ENCODE measurements around the gene CAPN5.
A peak's percentile ranks its signal among the peaks of the same experiment; 100 is the strongest.

Gene CAPN5

DNA sequence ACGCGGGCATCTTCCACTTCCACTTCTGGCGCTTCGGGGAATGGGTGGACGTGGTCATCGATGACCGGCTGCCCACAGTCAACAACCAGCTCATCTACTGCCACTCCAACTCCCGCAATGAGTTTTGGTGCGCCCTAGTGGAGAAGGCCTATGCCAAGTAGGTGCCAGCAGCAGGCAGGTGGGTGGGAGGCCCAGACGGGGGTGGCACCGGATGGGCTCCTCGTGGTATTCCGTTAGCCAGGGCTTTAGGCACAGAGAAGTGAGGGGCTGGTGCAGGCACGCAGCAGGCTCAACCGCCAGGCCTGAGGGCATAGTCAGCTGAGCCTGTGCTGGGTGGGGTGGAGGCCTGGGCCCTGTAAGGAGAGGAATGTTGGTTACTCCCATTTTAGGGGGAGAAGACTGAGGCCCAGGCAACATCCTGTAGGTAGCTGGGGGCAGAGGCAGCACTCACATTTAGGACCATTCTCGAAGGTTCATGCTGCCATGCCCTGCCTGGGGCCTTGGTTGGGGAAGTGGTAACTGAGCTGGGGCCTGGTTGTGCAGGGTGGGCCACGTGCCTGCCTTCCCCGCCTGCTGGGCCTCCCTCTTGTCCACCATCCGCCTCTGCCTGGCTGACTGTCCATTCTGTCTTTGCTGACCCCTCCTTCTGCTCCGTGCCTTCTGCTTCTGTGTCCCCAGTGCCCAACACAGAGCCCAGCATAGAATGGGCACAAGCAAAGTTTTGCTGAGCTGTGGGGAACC is 46.0 kb downstream of the CAPN5 start:
- FAIRE-seq (no peak), DNase-seq (ENCODE audit: extremely low spot score, insufficient read length, low read depth) (no peak)

DNA sequence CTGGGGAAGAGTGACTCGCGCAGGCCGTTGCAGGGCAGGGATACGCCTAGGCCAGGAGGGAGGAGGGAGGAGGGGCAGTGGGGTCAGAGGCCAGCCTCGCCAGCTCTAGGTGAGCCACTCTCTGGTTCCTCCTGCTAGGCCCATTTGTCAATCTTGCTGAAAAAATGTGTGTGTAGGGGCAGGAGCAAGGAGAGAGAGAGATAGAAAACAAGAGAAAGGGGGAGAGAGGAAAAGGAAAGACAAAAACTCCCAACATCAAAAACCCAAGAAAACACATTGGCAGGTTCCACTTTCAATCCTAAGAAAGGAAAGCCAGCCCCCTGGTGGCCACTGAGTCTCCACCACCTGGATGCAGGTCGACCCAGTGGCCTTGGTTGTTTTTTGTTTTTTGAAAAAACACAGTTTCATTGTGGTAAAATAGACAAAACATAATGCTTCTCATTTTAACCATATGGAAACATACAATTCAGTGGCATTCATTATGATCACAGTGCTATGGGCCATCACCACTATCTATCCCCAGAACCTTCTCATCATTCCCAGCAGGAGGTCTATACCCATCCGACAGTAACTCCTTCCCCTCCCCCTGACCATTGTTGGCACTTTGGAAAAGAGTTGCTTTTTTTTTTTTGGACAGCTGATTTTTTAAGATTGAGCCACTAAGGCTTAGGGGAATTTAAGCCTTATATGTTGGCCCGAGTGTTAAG is 46.8 kb downstream of the CAPN5 start:
- DNase-seq (ENCODE audit: extremely low spot score, insufficient read length, low read depth) (peak; percentile 25), FAIRE-seq (peak; percentile 18)

DNA sequence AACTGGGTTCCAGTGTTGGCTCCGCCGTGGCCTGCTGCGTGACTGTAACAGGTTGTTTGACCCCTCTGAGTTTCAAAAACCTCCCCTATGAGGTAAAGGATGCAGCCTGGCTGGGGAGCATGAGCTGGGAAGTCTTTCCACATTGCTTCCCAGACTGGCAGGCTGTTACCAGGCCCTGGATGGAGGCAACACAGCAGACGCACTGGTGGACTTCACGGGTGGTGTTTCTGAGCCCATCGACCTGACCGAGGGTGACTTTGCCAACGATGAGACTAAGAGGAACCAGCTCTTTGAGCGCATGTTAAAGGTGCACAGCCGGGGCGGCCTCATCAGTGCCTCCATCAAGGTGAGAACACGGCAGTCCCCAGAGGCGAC is 47.3 kb downstream of the CAPN5 start:
- DNase-seq (ENCODE audit: extremely low spot score, insufficient read length, low read depth) (no peak), FAIRE-seq (no peak)

DNA sequence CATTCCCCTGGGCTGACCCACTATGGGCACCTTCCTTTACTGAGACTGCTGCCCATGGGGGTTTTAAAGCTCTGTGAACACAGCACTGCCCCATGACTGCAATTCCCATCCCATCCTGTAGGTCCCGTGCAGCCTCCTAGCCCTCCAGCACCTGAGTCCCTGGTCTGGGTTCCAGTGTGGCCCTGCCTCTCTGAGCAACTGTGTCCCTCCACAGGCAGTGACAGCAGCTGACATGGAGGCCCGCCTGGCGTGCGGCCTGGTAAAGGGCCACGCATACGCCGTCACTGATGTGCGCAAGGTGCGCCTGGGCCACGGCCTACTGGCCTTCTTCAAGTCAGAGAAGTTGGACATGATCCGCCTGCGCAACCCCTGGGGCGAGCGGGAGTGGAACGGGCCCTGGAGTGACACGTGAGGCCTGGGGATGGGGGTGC is 48.4 kb downstream of the CAPN5 start:
- FAIRE-seq (no peak), DNase-seq (ENCODE audit: extremely low spot score, insufficient read length, low read depth) (no peak)

DNA sequence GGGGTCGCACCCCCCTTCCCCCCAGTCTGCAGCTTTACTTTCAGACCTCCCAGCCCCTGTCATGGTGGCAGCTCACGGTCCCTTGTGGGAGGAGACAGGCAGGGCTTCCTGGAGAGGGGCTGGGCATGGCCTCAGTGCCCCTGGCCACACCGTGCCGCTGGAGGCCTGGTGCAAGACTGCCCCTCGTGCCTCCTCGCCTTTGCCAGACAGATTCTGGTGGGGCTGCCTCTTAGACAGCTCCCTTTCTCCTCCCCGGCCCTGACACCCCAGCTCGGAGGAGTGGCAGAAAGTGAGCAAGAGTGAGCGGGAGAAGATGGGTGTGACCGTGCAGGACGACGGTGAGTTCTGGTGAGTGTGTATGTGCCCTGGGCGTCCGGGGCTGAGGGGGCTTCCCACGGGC is 49.2 kb downstream of the CAPN5 start:
- DNase-seq (ENCODE audit: extremely low spot score, insufficient read length, low read depth) (no peak), FAIRE-seq (no peak)

DNA sequence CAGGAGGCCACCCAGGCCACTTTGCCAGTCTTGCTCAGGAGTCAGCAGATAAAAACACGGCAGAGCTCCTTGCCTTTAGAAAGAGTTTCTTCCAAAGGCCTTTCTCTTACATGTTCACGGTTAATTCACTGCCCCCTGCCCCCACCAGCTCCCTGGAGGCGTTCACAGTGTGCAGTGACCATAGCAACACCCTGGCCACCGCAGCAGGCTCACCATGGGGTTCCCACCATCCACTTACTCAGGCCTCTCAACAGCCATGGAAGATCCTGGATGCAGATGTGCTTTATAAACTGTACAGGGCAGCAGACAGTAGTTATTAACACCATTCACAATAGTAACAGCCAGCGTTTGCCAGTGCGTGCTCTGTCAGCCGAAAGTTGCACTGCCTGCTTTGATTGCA is 50.7 kb downstream of the CAPN5 start:
- DNase-seq (ENCODE audit: extremely low spot score, insufficient read length, low read depth) (no peak), FAIRE-seq (no peak)

DNA sequence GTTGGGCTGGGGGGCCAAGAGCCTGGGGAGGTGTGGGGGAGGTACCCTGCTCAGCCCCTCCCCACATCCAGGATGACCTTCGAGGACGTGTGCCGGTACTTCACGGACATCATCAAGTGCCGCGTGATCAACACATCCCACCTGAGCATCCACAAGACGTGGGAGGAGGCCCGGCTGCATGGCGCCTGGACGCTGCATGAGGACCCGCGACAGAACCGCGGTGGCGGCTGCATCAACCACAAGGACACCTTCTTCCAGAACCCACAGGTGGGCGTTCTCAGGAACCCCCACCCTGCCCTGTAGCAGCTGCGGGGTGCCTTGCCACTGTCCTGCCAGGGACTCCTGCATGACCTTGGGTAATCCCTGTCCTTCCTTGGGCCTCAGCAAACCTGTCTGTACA is 51.3 kb downstream of the CAPN5 start:
- FAIRE-seq (no peak), DNase-seq (ENCODE audit: extremely low spot score, insufficient read length, low read depth) (no peak)

DNA sequence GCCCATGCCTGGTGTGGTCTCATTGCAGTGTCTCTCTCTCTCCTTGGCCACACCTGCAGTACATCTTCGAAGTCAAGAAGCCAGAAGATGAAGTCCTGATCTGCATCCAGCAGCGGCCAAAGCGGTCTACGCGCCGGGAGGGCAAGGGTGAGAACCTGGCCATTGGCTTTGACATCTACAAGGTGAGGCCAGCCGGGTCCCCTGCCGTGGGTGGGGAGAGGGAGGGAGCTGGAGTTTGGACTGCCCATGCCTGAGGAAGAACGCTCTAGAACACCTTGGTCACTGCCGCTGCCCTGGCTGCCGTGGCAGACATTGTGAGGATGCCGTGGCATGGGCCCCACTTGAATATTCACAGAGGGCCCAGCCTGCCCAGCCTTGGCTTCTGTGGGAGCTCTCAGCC is 52.2 kb downstream of the CAPN5 start:
- DNase-seq (ENCODE audit: extremely low spot score, insufficient read length, low read depth) (no peak), FAIRE-seq (no peak)

DNA sequence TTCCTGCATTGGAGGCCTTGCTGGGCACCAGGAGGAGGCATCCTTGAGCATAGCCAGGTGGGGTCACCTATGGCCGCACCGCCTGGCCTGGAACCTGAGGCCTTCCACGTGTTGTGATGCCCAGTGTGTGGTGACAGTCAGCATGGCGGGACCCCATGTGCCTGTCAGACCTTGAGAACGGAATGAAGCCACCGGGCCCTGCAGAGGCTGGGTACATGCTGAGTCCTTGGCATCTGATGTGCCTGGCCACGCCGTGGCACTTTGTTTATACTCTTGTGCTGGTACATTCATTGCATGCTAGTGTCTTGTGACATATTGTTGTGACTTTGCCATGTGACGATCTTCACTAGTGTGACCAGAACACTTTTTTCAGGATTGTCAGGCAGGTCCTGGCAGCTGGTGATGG is 52.8 kb downstream of the CAPN5 start:
- no peak for DNase-seq (ENCODE audit: extremely low spot score, insufficient read length, low read depth)
- FAIRE-seq = no peak

DNA sequence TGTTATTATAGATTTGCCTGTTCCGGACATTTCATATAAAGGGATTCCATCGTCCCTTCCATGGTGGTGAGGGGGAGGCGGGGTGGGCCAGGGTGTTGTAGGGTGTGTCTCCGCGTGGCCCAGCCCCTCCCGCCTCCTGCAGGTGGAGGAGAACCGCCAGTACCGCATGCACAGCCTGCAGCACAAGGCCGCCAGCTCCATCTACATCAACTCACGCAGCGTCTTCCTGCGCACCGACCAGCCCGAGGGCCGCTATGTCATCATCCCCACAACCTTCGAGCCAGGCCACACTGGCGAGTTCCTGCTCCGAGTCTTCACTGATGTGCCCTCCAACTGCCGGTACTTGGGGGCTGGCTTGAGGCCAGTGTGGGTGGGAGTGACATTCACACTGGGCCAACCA is 53.8 kb downstream of the CAPN5 start:
- FAIRE-seq (no peak), DNase-seq (ENCODE audit: extremely low spot score, insufficient read length, low read depth) (no peak)

DNA sequence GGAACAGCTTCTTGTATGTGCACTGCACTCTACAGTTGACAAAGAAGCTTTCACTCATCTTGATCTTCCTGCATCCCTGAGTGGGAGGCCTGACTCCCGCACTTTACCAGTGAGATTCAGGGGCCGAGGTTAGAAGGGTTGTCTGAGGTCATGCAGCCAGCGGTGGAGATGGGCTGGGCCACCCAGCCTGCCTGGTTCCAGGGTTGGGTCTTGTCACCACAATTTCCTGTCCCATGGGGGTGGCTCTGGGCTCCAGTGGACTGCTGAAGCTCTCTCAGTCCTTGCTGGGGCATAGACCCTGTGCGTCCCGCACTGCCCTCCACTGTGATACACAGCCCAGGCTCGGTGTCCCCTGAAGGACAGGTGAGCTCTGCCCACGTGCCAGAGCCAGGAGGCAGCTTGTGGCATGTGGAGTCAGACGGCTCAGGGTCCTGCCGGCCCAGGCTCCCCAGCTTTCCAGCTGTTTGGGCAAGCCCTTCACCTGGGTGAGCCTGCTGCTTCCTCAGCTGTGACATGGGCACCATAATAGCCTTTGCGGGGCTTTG is 54.4 kb downstream of the CAPN5 start:
- DNase-seq (ENCODE audit: extremely low spot score, insufficient read length, low read depth) = no peak
- FAIRE-seq = no peak

DNA sequence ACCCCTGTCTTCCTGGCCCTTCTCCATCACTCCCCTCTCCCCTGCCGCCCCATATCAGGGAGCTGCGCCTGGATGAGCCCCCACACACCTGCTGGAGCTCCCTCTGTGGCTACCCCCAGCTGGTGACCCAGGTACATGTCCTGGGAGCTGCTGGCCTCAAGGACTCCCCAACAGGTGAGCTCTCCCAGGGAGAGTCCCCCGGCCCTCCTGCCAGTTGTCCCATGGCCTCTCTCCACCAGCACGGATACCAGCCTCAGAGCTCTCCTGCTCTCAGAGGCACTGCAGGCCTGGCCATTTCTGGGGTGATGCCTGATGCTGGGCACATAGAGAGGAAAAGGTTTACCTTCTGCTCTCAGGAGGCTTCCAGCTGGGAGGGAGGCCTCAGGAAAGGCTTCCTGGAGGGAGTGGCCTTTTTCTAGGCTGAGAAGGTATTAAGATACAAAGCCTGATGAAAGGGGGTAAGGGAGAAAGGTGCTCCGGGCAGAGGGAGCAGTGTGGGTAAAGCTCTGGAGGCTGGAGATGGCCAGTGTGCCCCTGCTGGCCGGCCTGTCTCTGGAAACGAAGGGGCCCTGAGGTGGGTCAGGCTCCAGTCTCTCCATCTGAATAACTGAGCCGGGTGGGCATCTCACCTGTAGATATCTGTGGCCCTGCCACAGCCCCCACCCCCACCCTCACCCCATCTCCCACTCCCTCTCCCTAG is 55.3 kb downstream of the CAPN5 start:
- FAIRE-seq (no peak), DNase-seq (ENCODE audit: extremely low spot score, insufficient read length, low read depth) (no peak)

DNA sequence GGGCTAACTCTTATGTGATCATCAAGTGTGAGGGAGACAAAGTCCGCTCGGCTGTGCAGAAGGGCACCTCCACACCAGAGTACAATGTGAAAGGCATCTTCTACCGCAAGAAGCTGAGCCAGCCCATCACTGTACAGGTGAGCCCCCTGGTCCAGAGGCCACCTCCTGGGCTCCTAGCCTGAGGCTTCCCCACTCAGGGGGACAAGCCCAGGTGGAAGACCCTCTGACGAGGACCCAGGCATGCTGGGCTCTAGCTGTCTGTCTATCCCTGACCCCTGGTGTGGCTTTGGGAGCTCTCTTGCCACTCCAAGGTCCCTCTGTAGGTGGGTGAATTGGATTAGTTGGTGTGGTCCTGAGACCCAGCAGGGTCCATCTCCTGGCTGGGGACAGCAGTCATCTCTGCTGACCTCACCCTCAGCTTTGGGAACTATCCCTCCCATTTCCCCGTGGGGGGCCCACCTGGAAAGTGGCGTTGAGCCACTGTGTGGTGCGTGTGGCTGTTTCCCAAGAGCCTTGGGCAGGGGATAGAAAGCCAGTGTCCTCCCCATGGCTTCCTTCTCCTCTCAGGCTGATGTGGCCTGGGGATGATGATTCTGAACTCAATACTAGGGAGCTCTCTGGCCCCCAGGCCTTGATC is 55.9 kb downstream of the CAPN5 start:
- DNase-seq (ENCODE audit: extremely low spot score, insufficient read length, low read depth) (no peak), FAIRE-seq (no peak)

DNA sequence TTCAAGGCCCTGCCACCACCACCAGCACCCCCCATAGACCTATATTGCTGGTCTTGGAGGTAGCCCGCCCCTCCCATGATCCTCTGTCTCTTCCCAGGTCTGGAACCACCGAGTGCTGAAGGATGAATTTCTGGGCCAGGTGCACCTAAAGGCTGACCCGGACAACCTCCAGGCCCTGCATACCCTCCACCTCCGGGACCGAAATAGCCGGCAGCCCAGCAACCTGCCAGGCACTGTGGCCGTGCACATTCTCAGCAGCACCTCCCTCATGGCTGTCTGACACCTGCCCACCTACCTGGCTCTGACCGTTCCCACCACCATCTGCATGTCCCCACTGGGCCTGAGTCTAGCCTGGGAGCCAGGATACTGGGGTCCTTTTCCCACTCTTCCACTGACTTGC is 56.8 kb downstream of the CAPN5 start:
- no peak for DNase-seq (ENCODE audit: extremely low spot score, insufficient read length, low read depth)
- FAIRE-seq = no peak

DNA sequence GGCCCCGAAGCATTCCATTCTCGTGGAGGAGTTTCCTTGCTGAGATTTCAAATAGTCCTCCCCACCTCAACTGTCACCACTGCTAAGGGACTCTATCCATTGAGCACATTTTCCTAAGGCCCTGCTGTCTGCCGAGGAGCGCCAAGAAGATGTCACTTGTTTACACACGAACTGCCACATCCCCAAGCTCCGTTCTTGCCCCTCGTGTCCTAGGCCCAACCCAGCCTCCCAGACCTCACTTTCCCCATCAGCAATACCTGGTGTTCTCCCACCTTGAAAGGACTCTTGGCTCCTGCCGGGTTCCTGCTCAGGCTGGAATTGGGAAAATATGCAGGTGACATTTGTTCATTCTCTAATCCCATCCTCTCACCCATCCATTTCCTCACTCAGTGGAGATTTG is 57.3 kb downstream of the CAPN5 start:
- DNase-seq (ENCODE audit: extremely low spot score, insufficient read length, low read depth) (no peak), FAIRE-seq (no peak)

DNA sequence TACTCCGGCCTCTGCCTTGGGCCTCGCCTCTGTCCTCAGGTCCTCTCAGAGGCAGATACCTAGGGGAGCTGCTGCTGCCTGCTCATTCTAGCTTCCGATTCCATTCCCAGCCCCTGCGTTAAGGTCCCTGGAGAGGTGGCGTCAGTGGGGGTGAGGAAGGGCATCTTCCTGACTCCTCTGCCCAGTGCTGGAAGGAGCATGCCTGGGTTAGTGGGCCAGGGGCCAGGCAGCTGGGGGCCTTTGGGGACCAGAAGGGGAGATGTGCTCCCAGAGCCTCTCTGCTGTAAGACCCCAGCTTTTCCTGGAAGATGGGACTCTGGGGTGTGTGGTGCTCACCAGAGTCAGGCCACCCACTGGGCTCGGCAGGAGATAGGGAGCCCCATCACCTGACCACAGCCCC is 57.7 kb downstream of the CAPN5 start:
- FAIRE-seq (no peak), DNase-seq (ENCODE audit: extremely low spot score, insufficient read length, low read depth) (no peak)

DNA sequence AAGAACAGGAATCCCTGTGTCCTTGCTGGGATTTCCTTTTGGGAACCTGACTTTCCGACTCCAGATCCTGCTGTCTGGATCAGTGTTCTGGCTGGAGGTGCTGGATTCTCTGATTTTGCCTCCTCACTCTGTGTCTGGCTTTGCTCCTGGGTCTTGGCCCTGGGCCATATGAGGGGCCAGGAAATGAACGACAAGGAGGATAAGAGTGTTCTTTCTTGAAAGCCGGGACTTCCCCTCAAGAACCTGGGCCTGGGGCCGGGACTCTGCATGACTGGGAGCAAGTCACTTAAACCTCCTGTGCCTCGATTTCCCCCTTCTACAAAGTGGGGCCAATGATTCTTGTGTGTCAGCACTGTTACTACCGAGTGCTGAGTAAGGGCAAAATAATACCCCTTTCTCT is 58.4 kb downstream of the CAPN5 start:
- FAIRE-seq (no peak), DNase-seq (ENCODE audit: extremely low spot score, insufficient read length, low read depth) (no peak)

DNA sequence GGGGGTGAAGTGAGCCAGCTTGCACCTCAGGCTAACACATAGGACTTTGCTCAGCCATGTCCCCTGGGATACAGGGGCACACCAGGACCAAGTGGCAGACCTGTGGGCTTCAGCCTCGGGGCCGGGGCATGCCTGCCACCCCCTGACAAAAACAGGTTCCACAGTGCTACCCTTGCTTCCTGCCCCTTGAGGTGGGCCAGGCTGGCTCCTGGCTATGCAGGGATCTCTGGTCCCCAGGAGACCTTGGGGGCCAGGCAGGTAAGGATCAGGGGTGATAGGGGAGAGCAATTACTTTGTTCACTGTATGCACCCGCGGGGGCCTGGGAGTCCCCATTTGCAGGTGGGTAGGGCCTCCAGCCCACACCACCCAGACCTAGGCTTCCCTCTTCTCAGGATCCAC is 58.9 kb downstream of the CAPN5 start:
- DNase-seq (ENCODE audit: extremely low spot score, insufficient read length, low read depth) (no peak), FAIRE-seq (no peak)

DNA sequence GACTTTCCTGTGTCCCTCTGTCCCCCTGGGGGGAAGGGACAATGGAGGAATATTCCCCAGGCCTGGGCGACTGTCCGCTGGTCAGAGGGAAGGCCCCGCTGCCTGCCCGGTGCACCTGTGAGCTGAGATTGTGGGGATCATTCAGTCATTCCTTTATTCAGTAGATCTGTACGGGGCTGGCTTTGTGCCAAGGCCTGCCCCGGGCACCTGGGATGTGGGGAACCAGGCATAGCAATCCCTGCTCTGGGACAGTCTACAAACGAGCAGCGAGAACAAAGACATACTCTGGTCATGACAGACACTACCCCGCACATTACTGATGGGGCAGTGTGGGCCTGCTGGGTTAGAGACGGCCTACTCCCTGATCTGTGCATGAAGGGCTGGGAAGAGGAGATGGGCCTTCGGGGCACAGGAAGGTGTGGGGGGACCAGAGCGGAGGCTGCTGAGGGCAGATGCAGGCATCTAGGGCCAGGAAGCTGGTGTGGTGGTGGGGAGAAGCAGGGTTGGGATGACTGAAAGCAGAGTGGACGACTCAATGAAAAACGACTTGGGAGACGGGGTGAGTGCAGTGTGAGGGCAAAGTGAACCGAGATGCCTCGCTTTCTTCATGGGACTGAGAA is 59.5 kb downstream of the CAPN5 start:
- DNase-seq (ENCODE audit: extremely low spot score, insufficient read length, low read depth) = no peak
- no peak for FAIRE-seq

DNA sequence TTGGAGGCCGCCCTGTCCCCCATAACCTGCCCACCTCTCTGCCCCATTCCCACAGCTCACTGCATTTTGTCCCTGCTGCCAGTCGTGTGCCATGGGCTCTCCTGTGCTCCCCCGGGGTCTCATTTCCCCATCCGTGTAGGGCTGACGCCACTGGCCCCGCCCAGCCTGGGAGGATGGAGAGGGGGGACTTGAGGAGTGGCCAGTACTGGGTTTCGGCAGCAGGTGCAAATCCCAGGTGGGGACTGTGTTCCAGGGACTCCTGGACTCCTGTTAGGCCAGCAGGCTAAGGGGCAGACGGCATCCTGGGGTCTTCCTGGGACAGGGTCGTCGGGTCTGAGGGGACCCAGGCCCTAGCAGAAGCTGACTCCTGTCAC is 60.1 kb downstream of the CAPN5 start:
- no peak for FAIRE-seq
- DNase-seq (ENCODE audit: extremely low spot score, insufficient read length, low read depth) = no peak
